SKM-1 treated with dmso at 0.1 percent for 144 hours (cell line): ENCODE measurements around the gene RCN2.

ENCODE experiments used
- DNase-seq: peaks from one replicate; lab custom pipeline; 2025; ENCODE audit not compliant: unreplicated experiment; lab: John Stamatoyannopoulos, UW

RCN2 gene

GRCh38 chr15:76993114-76993725, 61.7 kb downstream of the RCN2 start:
- no peak for DNase-seq

DNA sequence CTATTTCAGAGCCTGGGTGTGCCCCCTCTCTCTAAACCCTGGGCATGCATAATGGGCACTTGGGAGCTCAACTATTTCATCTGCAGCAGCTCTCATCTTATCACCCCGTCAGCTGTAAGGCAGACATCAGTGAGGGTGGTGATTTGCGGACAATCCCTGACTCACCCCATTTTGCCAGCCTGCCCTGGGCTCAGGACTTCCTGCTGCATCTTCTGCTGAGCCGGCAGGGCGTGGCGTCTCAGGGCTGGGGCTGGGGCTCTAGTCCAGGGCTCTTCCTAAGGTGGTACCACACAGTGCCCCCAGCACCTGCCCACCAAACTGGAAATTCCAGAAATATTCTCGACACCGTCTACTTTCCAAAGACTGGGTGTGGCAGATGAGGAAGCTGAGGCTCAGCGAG, 62.5 kb downstream of the RCN2 start:
- peak; percentile 25 for DNase-seq

DNA sequence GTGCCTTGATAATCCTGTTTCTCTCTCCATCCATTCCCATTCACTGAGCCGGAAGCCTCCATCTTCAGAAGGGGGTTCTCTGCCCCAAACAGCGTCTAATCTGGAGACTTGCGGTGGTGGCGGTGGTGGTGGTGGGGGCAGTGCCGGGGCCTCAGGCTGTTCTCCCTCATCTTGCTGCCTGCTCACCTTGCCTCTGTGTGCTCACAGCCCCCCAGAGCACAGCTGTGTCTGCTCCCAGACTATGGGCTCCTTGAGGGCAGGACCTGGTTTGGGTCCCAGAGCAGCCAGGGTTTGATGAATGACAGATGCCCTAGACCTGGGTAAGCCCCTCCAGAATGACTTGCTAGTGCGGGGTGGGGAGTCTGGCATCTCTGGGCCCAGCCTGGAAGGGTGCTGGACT, 62.9 kb downstream of the RCN2 start:
- no peak for DNase-seq

GRCh38 chr15:76994971-76995945, 63.7 kb downstream of the RCN2 start, which contains the start of gene PSTPIP1:
Gene PSTPIP1, plus strand, starts transcription at chr15:76995126. Its CDS starts 448 bp downstream, at chr15:76995574.
- DNase-seq, result peak; percentile 65

DNA sequence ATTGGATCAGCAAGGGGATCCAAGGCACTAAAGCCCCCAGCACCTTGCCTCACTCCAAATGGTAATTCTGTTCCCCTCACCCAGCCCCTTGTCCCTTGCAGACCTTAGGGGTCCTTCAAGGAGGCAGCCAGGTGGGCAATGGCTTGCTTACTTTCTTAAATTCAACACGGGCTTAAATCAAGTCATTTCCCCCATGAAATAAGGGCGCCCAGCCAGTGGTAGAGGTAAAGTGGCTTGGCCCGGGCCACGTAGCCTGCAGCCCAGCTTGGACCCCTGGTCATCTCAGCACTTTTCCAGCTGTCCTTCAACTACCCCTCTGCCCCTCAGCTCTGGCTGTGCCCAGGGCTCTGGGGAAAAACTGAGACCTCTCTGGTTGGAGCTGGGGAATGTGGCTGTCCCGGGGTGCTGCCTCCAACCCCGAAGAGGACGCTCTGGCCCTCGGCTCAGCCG, 64.6 kb downstream of the RCN2 start:
- DNase-seq, result no peak

- no peak for DNase-seq
Observed at GRCh38 chr15:76996526-76997401, 65.2 kb downstream of the RCN2 start.

- DNase-seq, result no peak
Observed at GRCh38 chr15:76998663-76999285, 67.2 kb downstream of the RCN2 start.

- DNase-seq, result no peak
Observed at GRCh38 chr15:76999996-77000395, 68.4 kb downstream of the RCN2 start.

DNA sequence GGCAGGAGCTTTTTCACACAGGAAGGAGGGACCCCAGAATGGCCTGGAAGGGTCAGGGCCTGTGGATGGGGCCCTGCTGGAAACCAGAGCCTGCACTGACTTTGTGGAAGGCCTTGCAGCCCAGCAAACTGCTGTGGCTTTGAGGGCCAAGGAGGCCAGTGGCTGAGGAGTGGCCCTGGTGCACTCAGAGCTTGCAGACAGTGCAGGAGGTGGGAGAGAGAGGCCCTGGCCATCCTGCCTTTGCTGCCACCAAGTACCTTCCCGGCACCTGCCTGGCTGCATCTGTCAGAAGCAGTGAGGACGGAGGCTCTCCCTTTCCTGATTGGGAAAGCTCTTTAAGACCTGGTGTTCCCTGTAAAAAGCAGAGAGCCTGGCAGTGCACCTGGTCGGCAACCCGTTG, 69.8 kb downstream of the RCN2 start:
- DNase-seq, result no peak

- no peak for DNase-seq
Observed at GRCh38 chr15:77001966-77002365, 70.4 kb downstream of the RCN2 start.

DNA sequence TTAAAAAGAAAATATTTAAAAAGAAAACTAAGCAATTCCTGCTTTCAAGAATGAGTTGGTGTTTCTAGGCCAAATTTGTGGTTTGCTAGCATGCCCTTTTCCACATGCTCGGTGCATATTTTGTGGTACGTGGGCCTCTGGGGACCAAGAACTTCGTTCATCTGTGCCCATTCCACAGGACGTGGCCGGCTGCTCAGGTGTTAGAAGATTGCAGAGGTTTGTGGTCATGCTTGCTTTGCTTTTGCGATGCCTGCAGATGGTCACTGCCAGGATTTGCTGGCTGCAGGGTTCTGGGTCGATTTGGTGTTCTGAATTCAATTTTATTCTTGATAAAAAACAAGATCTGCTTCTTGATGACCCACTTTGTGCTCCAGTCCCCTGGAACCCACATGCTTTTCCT, 70.9 kb downstream of the RCN2 start:
- DNase-seq, result no peak

GRCh38 chr15:77002954-77003912, 71.7 kb downstream of the RCN2 start:
- peak; percentile 94 for DNase-seq
